HepG2 (cell line): ENCODE measurements around the gene WNT3A. TPM values are rescaled to one million over a fixed set of nuclear protein-coding genes. Genes with fewer than 3 reads are reported as not detected.

Experiments
- EHMT2 ChIP-seq: fragments of 200-600 bp; sonication (generic); IDR thresholded peaks from 2 replicates; pipeline ENCODE4 v1.7.0; 2017; ENCODE audit warnings: antibody characterized with exemption, low read depth, low read length, borderline replicate concordance
- FOXC1 ChIP-seq: sonication (generic); formaldehyde crosslinking; IDR thresholded peaks from 2 replicates; pipeline ENCODE4 v1.8.0; 2022; ENCODE audit warnings: mild to moderate bottlenecking, missing genetic modification reagents, borderline replicate concordance
- HOXA3 ChIP-seq: sonication (generic); formaldehyde crosslinking; IDR thresholded peaks from 2 replicates; pipeline ENCODE4 v1.5.0; 2020; ENCODE audit warnings: missing genetic modification reagents
- MAFK ChIP-seq, 2 experiments: IDR thresholded peaks in 1 of 2; conservative IDR thresholded peaks in 1 of 2; 2 replicates each; pipeline ENCODE4 v1.6.1; 2011; ENCODE audit warnings: improper control_type of control experiment in 2 of 2, low read length in 2 of 2
- SALL1 ChIP-seq: sonication (generic); formaldehyde crosslinking; IDR thresholded peaks from 2 replicates; pipeline ENCODE4 v1.8.0; 2022; ENCODE audit warnings: mild to moderate bottlenecking, missing genetic modification reagents
- SRSF1 ChIP-seq: fragments of 200-400 bp; formaldehyde crosslinking; optimal IDR thresholded peaks from 2 replicates; pipeline ENCODE3; 2017; ENCODE audit warnings: mild to moderate bottlenecking, low read depth, low read length, moderate library complexity
- ZMYM2 ChIP-seq: sonication (generic); formaldehyde crosslinking; IDR thresholded peaks from 2 replicates; pipeline ENCODE4 v1.8.0; 2022; ENCODE audit warnings: mild to moderate bottlenecking, missing genetic modification reagents
- ZNF224 ChIP-seq: sonication (generic); formaldehyde crosslinking; IDR thresholded peaks from 2 replicates; pipeline ENCODE4 v1.5.0; 2020; ENCODE audit warnings: mild to moderate bottlenecking, missing genetic modification reagents
- ZNF337 ChIP-seq: sonication (generic); formaldehyde crosslinking; IDR thresholded peaks from 2 replicates; pipeline ENCODE4 v1.5.1; 2020; ENCODE audit warnings: missing genetic modification reagents, low read depth, mild to moderate bottlenecking, borderline replicate concordance
- ZNF430 ChIP-seq: sonication (generic); formaldehyde crosslinking; IDR thresholded peaks from 2 replicates; pipeline ENCODE4 v1.9.0; 2021; ENCODE audit warnings: mild to moderate bottlenecking, missing genetic modification reagents
- polyA plus RNA-seq, 8 experiments: library from polyadenylated mRNA; depleted of rRNA in 3 of 8; stranded (reverse) in 7 of 8; unstranded in 1 of 8; fragments of >200 nt; fragmentation: Illumina TruSeq in 4 of 8; extraction: Trizol in 4 of 8; gene quantifications; 2 replicates each; pipeline versions ENCODE4 v1.2.1 to v1.2.3, GENCODE V29; 2011 to 2016; ENCODE audit warnings: low read depth in 4 of 8, missing spikeins in 1 of 8, mixed read lengths in 1 of 8; ENCODE audit not compliant: insufficient read depth in 1 of 8
- total RNA-seq, 5 experiments: library from RNA; depleted of rRNA; stranded (reverse); fragments of >200 nt; fragmentation: Illumina TruSeq; extraction: Trizol; gene quantifications; 2 replicates each; pipeline ENCODE4 v1.2.3, GENCODE V29; 2016; ENCODE audit warnings: low read depth in 1 of 5
- TF ChIP-seq, protein P1 (sequence below): sonication (generic); formaldehyde crosslinking; IDR thresholded peaks from 2 replicates; pipeline ENCODE4 v1.9.0; 2021; ENCODE audit warnings: missing genetic modification reagents, borderline replicate concordance
- TF ChIP-seq, protein P2 (sequence below): sonication (generic); formaldehyde crosslinking; IDR thresholded peaks from 2 replicates; pipeline ENCODE4 v1.5.0; 2020; ENCODE audit warnings: mild to moderate bottlenecking, missing genetic modification reagents

Gene WNT3A
- total and polyA plus RNA-seq, 2 of the 13 experiments (the other 11 are each of a cell fraction or from before 2014, with no cell fraction given) = not detected

DNA sequence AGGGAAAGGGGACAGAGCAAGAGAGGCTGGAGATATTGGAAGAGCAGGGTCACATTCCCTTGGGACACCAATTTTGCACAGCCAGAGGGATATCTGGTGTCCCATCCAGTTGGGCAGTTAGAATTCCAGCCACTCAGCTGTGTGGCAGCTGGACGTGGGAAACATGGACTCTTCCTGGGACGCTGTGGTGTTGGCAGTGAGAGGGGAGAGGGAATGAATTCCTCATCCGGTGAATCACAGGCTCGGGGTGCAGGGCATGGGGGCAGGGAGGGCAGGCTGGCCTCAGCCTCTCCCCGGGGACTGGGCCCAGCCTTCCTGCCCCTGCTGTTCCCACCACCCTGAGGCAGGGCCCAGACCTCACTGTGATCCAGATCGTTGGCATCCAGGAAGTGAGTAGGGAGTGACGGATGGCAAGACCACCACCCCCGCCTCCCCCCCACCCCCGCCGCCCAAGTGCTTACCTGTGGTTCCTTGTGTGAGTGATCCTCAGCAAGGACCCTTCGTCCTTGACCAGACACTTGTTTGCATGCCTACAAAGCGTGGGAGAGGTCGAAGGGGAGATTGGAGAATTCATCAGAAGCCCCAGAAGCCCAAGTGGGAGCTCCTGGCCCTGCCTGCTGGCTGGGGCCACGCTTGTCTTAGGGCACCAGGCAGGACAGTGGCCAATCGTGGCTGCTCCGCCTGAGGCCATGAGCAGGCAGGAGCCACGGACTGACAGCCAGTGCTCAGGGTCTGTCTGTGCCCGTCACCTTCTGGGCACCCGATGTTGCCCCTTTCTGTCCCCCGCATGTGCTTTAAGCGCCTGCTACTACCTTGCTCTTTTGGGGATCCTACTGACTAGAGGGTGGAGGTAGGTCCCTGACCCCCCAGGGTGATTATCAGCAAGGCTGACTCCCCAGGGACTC, 8.7 kb downstream of the WNT3A start (continued):
- TF ChIP-seq, protein P1, sequence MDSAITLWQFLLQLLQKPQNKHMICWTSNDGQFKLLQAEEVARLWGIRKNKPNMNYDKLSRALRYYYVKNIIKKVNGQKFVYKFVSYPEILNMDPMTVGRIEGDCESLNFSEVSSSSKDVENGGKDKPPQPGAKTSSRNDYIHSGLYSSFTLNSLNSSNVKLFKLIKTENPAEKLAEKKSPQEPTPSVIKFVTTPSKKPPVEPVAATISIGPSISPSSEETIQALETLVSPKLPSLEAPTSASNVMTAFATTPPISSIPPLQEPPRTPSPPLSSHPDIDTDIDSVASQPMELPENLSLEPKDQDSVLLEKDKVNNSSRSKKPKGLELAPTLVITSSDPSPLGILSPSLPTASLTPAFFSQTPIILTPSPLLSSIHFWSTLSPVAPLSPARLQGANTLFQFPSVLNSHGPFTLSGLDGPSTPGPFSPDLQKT = no peak
- no peak for TF ChIP-seq EHMT2
- no peak for TF ChIP-seq ZNF224 (CRISPR knock-in tag)
- no peak for TF ChIP-seq ZMYM2 (CRISPR knock-in tag)
- TF ChIP-seq FOXC1 (CRISPR knock-in tag) = no peak
- no peak for TF ChIP-seq SALL1 (CRISPR knock-in tag)
- no peak for TF ChIP-seq MAFK (conservative IDR thresholded peaks at IDR 0.05 in 1 of 2, IDR thresholded peaks at IDR 0.05 in 1 of 2; ENCODE audit: low read length in 2 of 2)
- TF ChIP-seq, protein P2, sequence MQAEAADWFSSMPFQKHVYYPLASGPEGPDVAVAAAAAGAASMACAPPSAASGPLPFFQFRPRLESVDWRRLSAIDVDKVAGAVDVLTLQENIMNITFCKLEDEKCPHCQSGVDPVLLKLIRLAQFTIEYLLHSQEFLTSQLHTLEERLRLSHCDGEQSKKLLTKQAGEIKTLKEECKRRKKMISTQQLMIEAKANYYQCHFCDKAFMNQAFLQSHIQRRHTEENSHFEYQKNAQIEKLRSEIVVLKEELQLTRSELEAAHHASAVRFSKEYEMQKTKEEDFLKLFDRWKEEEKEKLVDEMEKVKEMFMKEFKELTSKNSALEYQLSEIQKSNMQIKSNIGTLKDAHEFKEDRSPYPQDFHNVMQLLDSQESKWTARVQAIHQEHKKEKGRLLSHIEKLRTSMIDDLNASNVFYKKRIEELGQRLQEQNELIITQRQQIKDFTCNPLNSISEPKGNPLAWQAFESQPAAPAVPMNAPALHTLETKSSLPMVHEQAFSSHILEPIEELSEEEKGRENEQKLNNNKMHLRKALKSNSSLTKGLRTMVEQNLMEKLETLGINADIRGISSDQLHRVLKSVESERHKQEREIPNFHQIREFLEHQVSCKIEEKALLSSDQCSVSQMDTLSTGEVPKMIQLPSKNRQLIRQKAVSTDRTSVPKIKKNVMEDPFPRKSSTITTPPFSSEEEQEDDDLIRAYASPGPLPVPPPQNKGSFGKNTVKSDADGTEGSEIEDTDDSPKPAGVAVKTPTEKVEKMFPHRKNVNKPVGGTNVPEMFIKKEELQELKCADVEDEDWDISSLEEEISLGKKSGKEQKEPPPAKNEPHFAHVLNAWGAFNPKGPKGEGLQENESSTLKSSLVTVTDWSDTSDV (CRISPR knock-in tag) = no peak
- TF ChIP-seq SRSF1 = no peak
- no peak for TF ChIP-seq ZNF337 (CRISPR knock-in tag)
- no peak for TF ChIP-seq HOXA3 (CRISPR knock-in tag)
- no peak for TF ChIP-seq ZNF430 (CRISPR knock-in tag)
